GM12892 (cell line): ENCODE measurements around the gene NME7.

ENCODE experiments used
- POLR2A ChIP-seq: IDR thresholded peaks from 2 replicates; pipeline ENCODE4 v1.6.1; 2011; ENCODE audit warnings: low read depth, low read length, control low read depth
- POLR2AphosphoS5 ChIP-seq: IDR thresholded peaks from 2 replicates; pipeline ENCODE4 v1.6.1; 2011; ENCODE audit warnings: low read depth, low read length, control low read depth

DNA sequence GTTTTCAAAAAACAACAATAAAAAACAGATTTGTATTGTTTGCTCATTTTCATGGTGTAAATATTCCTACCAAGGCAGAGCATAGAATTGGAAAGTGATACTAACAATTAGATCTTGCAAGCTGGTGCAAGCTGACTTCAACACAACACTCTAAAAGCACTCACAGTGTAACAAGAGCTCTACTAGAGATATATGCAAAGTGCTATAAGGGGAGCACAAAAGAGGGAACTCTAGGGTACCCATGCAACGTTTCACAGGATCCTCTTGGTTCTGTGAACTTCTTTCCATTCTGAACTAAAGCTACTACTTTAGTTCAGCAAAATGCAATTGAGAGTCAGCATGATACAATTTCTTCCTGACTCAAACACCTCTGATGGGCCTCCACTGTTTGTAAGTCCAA is 182.8 kb downstream of the NME7 start:
- no peak for TF ChIP-seq POLR2AphosphoS5
- TF ChIP-seq POLR2A, result no peak
